ENCODE measurements around the gene PDXK.

Gene PDXK

GRCh38 chr21:43766734-43767497 is 48.0 kb downstream of the PDXK start:
- Histone ChIP-seq H2AFZ (ENCODE audit: low read depth, low read length, severe bottlenecking) (no peak overlapping the region), H3K27ac (ENCODE audit: low read depth, low read length) (no peak overlapping the region), H3K27me3 (ENCODE audit: low read length) (no peaks in the 10 kb centered on the region), H3F3A (ENCODE audit: insufficient read depth) (no peaks in the 10 kb centered on the region), H3K9ac (ENCODE audit: low read length) (no peak overlapping the region), H3K4me2 (ENCODE audit: low read depth, low read length, poor library complexity, severe bottlenecking) (no peak overlapping the region), H3K79me2 (ENCODE audit: insufficient read depth, low read length) (no peaks in the 10 kb centered on the region), H3K9me3 (ENCODE audit: insufficient read depth, low read length) (no peaks in the 10 kb centered on the region), H4K20me1 (ENCODE audit: low read depth, low read length) (no peaks in the 10 kb centered on the region), H3K36me3 (ENCODE audit: low read length) (no peaks in the 10 kb centered on the region), H3K9me2 (replicated peaks; ENCODE audit: insufficient read depth, low read length) (no peaks in the 10 kb centered on the region), H3K4me3 (ENCODE audit: insufficient read depth, low read length, poor library complexity, severe bottlenecking) (no peak overlapping the region)
- TF ChIP-seq EZH2phosphoT487 (conservative IDR thresholded peaks at IDR 0.05; ENCODE audit: low read length) (no peak), CTCF (IDR thresholded peaks at IDR 0.05; ENCODE audit: insufficient read depth, low read length, poor library complexity, severe bottlenecking) (no peak)

- no peak overlapping the region for H3K4me3 ChIP-seq (ENCODE audit: insufficient read depth, low read length, poor library complexity, severe bottlenecking)
- H3K9me3 ChIP-seq (ENCODE audit: insufficient read depth, low read length): no peaks in the 10 kb centered on the region
- no peak overlapping the region for H3K27ac ChIP-seq (ENCODE audit: low read depth, low read length)
- H3K4me2 ChIP-seq (ENCODE audit: low read depth, low read length, poor library complexity, severe bottlenecking): no peak overlapping the region
- H3K79me2 ChIP-seq (ENCODE audit: insufficient read depth, low read length): no peaks in the 10 kb centered on the region
- no peak for TF ChIP-seq CTCF (IDR thresholded peaks at IDR 0.05; ENCODE audit: insufficient read depth, low read length, poor library complexity, severe bottlenecking)
- TF ChIP-seq EZH2phosphoT487 (conservative IDR thresholded peaks at IDR 0.05; ENCODE audit: low read length): no peak
- H3K27me3 ChIP-seq (ENCODE audit: low read length): no peaks in the 10 kb centered on the region
- H2AFZ ChIP-seq (ENCODE audit: low read depth, low read length, severe bottlenecking): no peak overlapping the region
- H3K36me3 ChIP-seq (ENCODE audit: low read length): no peaks in the 10 kb centered on the region
- H3K9ac ChIP-seq (ENCODE audit: low read length): no peak overlapping the region
- H3K9me2 ChIP-seq (replicated peaks; ENCODE audit: insufficient read depth, low read length): no peaks in the 10 kb centered on the region
- no peaks in the 10 kb centered on the region for H4K20me1 ChIP-seq (ENCODE audit: low read depth, low read length)
- H3F3A ChIP-seq (ENCODE audit: insufficient read depth): no peaks in the 10 kb centered on the region
These were observed 48.6 kb downstream of the PDXK start for GRCh38 chr21:43767498-43767983.

GRCh38 chr21:43767984-43768867 is 49.3 kb downstream of the PDXK start:
- Histone ChIP-seq H3K36me3 (ENCODE audit: low read length) (no peaks in the 10 kb centered on the region), H3F3A (ENCODE audit: insufficient read depth) (no peaks in the 10 kb centered on the region), H3K9ac (ENCODE audit: low read length) (no peak overlapping the region), H3K4me2 (ENCODE audit: low read depth, low read length, poor library complexity, severe bottlenecking) (no peak overlapping the region), H4K20me1 (ENCODE audit: low read depth, low read length) (no peaks in the 10 kb centered on the region), H2AFZ (ENCODE audit: low read depth, low read length, severe bottlenecking) (no peak overlapping the region), H3K79me2 (ENCODE audit: insufficient read depth, low read length) (no peaks in the 10 kb centered on the region), H3K9me3 (ENCODE audit: insufficient read depth, low read length) (no peaks in the 10 kb centered on the region), H3K9me2 (replicated peaks; ENCODE audit: insufficient read depth, low read length) (no peaks in the 10 kb centered on the region), H3K4me3 (ENCODE audit: insufficient read depth, low read length, poor library complexity, severe bottlenecking) (no peak overlapping the region), H3K27me3 (ENCODE audit: low read length) (no peaks in the 10 kb centered on the region), H3K27ac (ENCODE audit: low read depth, low read length) (no peak overlapping the region)
- TF ChIP-seq CTCF (IDR thresholded peaks at IDR 0.05; ENCODE audit: insufficient read depth, low read length, poor library complexity, severe bottlenecking): no peak
- TF ChIP-seq EZH2phosphoT487 (conservative IDR thresholded peaks at IDR 0.05; ENCODE audit: low read length): no peak
